OCI-LY7 (cell line): ENCODE data around the gene SNAP25. TPM values are rescaled to one million over a fixed set of nuclear protein-coding genes. Genes with fewer than 3 reads are reported as not detected.

Experiments used
- BruUV-seq: library from RNA; stranded (reverse); fragments of 400-500 nt; replicated peaks from 2 replicates; lab custom pipeline; 2021; lab: Mats Ljungman, UMichigan
- CTCF ChIA-PET: fragments of 300-600 bp; sonication (Branson Sonifier 250); formaldehyde crosslinking; loops from one replicate; lab custom pipeline; 2022; ENCODE audit warnings: antibody characterized with exemption; ENCODE audit not compliant: unreplicated experiment; lab: Charles Lee
- POLR2A ChIA-PET: fragments of 300-600 bp; sonication (Branson Sonifier 250); formaldehyde crosslinking; loops from one replicate; lab custom pipeline; 2022; ENCODE audit warnings: antibody characterized with exemption; lab: Charles Lee
- DNase-seq: peaks from one replicate; pipeline ENCODE4 v3.0.0-alpha.2; 2015; ENCODE audit warnings: low spot score
- H2AFZ ChIP-seq: fragments of 200-600 bp; sonication (generic), shearing (Covaris generic); 2 replicates; pipeline ENCODE4 v1.6.1; 2014; ENCODE audit warnings: mild to moderate bottlenecking, antibody characterized with exemption, low read length, moderate library complexity
- H3K27ac ChIP-seq: fragments of 200-600 bp; sonication (generic); 2 replicates; pipeline ENCODE4 v1.5.1; 2014; ENCODE audit warnings: mixed run types, low read depth, mild to moderate bottlenecking, moderate library complexity, low read length, inconsistent platforms; ENCODE audit not compliant: poor library complexity, severe bottlenecking
- H3K36me3 ChIP-seq: fragments of 200-600 bp; sonication (generic); 2 replicates; pipeline ENCODE4 v1.6.1; 2014; ENCODE audit warnings: mild to moderate bottlenecking, antibody characterized with exemption, low read length, moderate library complexity, mixed read lengths; ENCODE audit not compliant: insufficient read depth
- H3K4me1 ChIP-seq: fragments of 200-600 bp; sonication (generic); 2 replicates; pipeline ENCODE4 v1.5.1; 2014; ENCODE audit warnings: mild to moderate bottlenecking, low read length; ENCODE audit not compliant: insufficient read depth, poor library complexity, severe bottlenecking
- H3K4me2 ChIP-seq: fragments of 200-600 bp; sonication (generic); 2 replicates; pipeline ENCODE4 v1.6.1; 2014; ENCODE audit warnings: mild to moderate bottlenecking, low read length
- H3K4me3 ChIP-seq: fragments of 200-600 bp; sonication (generic); 2 replicates; pipeline ENCODE4 v1.5.1; 2014; ENCODE audit warnings: mild to moderate bottlenecking, low read depth, low read length; ENCODE audit not compliant: poor library complexity, severe bottlenecking
- H3K79me2 ChIP-seq: fragments of 200-600 bp; sonication (generic); 2 replicates; pipeline ENCODE4 v1.6.1; 2016; ENCODE audit warnings: low read depth, mild to moderate bottlenecking, low read length, moderate library complexity, mixed read lengths; ENCODE audit not compliant: insufficient read depth
- H3K9me2 ChIP-seq: fragments of 200-600 bp; sonication (generic); 2 replicates; pipeline ENCODE4 v1.6.1; 2016; ENCODE audit warnings: mild to moderate bottlenecking, low read length, mixed read lengths; ENCODE audit not compliant: insufficient read depth
- H3K9me3 ChIP-seq: fragments of 200-600 bp; sonication (generic); 2 replicates; pipeline ENCODE4 v1.6.1; 2014; ENCODE audit warnings: mild to moderate bottlenecking, mixed run types, low read length, mixed read lengths
- H4K20me1 ChIP-seq: fragments of 200-600 bp; sonication (generic); 2 replicates; pipeline ENCODE4 v1.6.1; 2014; ENCODE audit warnings: mild to moderate bottlenecking, antibody characterized with exemption, low read length, moderate library complexity, mixed read lengths; ENCODE audit not compliant: insufficient read depth
- CTCF ChIP-seq: fragments of 200-600 bp; sonication (generic); conservative IDR thresholded peaks from 2 replicates; pipeline ENCODE4 v1.5.1; 2014; ENCODE audit warnings: mild to moderate bottlenecking, antibody characterized with exemption, low read length, moderate library complexity, mixed read lengths
- EZH2phosphoT487 ChIP-seq: fragments of 200-600 bp; sonication (generic); IDR thresholded peaks from 2 replicates; pipeline ENCODE4 v1.6.1; 2018; ENCODE audit warnings: low read depth, borderline replicate concordance, mild to moderate bottlenecking, mixed run types, antibody characterized with exemption, low read length, moderate library complexity, mixed read lengths
- intact Hi-C: fragments of 100-400 bp; cut with micrococcal nuclease; formaldehyde crosslinking; loops from one replicate; pipeline ENCODE4 v1.10.0; 2022; ENCODE audit not compliant: unreplicated experiment
- total RNA-seq, 2 experiments: library from RNA; depleted of rRNA in 1 of 2; stranded (reverse); fragments of >200 nt in 1 of 2; shearing (Covaris generic) in 1 of 2; gene quantifications; 2 replicates each; pipeline ENCODE4 v1.2.3, GENCODE V29; 2014 to 2022

SNAP25 gene
- total RNA-seq, 2 experiments from 2014 or later: not detected

GRCh38 chr20:10313215-10313614 lies 94.6 kb downstream of the SNAP25 start:
- intact Hi-C loops: no loop called here
- DNase-seq: no peak
- CTCF ChIA-PET: no interaction called here
- no peaks in the 10 kb centered on the region for H3K9me3 ChIP-seq
- H4K20me1 ChIP-seq: no peaks in the 10 kb centered on the region
- H3K4me3 ChIP-seq: no peak overlapping the region
- no peak overlapping the region for H3K4me2 ChIP-seq
- no TSS peak for BruUV-seq
- H3K27ac ChIP-seq: no peak overlapping the region
- H3K4me1 ChIP-seq: no peaks in the 10 kb centered on the region
- no peaks in the 10 kb centered on the region for H3K79me2 ChIP-seq
- no peaks in the 10 kb centered on the region for H3K9me2 ChIP-seq
- POLR2A ChIA-PET: no interaction called here
- no peak overlapping the region for H2AFZ ChIP-seq
- TF ChIP-seq CTCF (no peak), EZH2phosphoT487 (no peak)
- H3K36me3 ChIP-seq: no peaks in the 10 kb centered on the region

- TF ChIP-seq CTCF (no peak), EZH2phosphoT487 (no peak)
- POLR2A ChIA-PET: no interaction called here
Observed at GRCh38 chr20:10313701-10314100, 95.1 kb downstream of the SNAP25 start.

GRCh38 chr20:10314198-10314597 lies 95.6 kb downstream of the SNAP25 start:
- H3K4me3 ChIP-seq: no peak overlapping the region
- H3K4me2 ChIP-seq: no peak overlapping the region
- H4K20me1 ChIP-seq: no peaks in the 10 kb centered on the region
- H3K9me2 ChIP-seq: no peaks in the 10 kb centered on the region
- no TSS peak for BruUV-seq
- intact Hi-C loops: no loop called here
- H3K79me2 ChIP-seq: no peaks in the 10 kb centered on the region
- no peaks in the 10 kb centered on the region for H3K36me3 ChIP-seq
- ChIA-PET CTCF (no interaction called here), POLR2A (no interaction called here)
- DNase-seq: no peak
- no peak overlapping the region for H3K27ac ChIP-seq
- no peaks in the 10 kb centered on the region for H3K9me3 ChIP-seq
- TF ChIP-seq CTCF (no peak), EZH2phosphoT487 (no peak)
- no peaks in the 10 kb centered on the region for H3K4me1 ChIP-seq
- H2AFZ ChIP-seq: no peak overlapping the region

More at GRCh38 chr20:10313701-10314100, 95.1 kb downstream of the SNAP25 start:
- Histone ChIP-seq H3K9me2 (no peaks in the 10 kb centered on the region), H3K36me3 (no peaks in the 10 kb centered on the region), H3K9me3 (no peaks in the 10 kb centered on the region), H3K4me3 (no peak overlapping the region), H3K4me2 (no peak overlapping the region), H2AFZ (no peak overlapping the region), H3K27ac (no peak overlapping the region), H4K20me1 (no peaks in the 10 kb centered on the region), H3K4me1 (no peaks in the 10 kb centered on the region), H3K79me2 (no peaks in the 10 kb centered on the region)
- intact Hi-C loops: no loop called here
- BruUV-seq: no TSS peak
- CTCF ChIA-PET: no interaction called here
- no peak for DNase-seq
